ENCODE results near the gene MNS1.
"Not testable (repeated sequence)": the region's sequence is repeated elsewhere in the genome, so short reads cannot be mapped to it uniquely, and the experiment has no call there.

GRCh38 chr15:56485426-56485825 is 20.5 kb upstream of the MNS1 start:
- TF ChIP-seq POLR2AphosphoS5, EP300, POLR2A (IDR thresholded peaks at IDR 0.05): not testable (repeated sequence)

All from sigmoid colon (tissue), 4 donors.